Measurements from ENCODE around the gene CCNY.

The CCNY gene

DNA sequence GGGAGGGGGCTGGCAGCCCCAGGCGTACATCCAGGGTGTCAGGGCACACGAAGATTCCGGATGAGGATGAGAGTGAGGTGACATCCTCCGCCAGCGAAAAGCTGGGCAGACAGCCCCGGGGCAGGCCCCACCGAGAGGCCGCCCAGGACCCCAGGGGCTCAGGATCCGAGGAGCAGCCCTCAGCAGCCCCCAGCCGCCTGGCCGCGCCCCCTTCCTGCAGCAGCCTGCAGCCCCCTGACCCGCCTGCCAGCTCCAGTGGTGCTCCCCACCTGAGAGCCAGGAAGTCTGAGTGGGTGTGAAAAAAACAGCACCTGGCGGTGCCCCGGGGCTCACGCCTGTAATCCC, 272.0 kb downstream of the CCNY start:
- H3K4me3 ChIP-seq (ENCODE audit: low read depth, low read length), result no peak overlapping the region
- DNase-seq (ENCODE audit: low read depth, low spot score), result no peak
- ChIA-PET CTCF (interaction anchor here (0.7 to 0.8 kb wide), 2 partner anchors 44 to 1273 kb away, joined by 3 read pairs; no protein-coding TSS in a partner anchor), POLR2A (no interaction called here)
- TF ChIP-seq, protein P1, sequence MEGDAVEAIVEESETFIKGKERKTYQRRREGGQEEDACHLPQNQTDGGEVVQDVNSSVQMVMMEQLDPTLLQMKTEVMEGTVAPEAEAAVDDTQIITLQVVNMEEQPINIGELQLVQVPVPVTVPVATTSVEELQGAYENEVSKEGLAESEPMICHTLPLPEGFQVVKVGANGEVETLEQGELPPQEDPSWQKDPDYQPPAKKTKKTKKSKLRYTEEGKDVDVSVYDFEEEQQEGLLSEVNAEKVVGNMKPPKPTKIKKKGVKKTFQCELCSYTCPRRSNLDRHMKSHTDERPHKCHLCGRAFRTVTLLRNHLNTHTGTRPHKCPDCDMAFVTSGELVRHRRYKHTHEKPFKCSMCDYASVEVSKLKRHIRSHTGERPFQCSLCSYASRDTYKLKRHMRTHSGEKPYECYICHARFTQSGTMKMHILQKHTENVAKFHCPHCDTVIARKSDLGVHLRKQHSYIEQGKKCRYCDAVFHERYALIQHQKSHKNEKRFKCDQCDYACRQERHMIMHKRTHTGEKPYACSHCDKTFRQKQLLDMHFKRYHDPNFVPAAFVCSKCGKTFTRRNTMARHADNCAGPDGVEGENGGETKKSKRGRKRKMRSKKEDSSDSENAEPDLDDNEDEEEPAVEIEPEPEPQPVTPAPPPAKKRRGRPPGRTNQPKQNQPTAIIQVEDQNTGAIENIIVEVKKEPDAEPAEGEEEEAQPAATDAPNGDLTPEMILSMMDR (IDR thresholded peaks at IDR 0.05; ENCODE audit: insufficient read depth, low read length, missing control alignments), result no peak

DNA sequence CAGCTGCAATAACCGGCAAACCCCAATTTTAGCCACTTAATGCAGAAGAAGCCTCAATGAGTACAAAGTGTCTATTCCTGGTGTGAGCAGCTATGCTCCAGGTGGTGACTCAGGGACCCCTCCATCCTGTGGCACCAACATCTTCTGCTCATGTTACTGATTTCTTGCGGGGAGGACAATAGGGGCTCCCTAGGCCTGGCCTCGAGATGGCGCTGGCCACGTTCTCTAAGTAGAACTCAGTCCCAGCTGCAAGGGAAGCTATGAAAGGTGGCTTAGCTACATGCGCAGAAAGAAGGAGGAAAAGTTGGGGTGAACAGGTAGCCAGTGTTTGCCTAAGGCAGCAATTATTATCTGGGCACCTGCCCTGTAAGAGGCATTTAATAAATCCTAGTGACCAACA, 275.4 kb downstream of the CCNY start:
- no peak for DNase-seq (ENCODE audit: low read depth, low spot score)
- TF ChIP-seq, protein P1 (IDR thresholded peaks at IDR 0.05; ENCODE audit: insufficient read depth, low read length, missing control alignments), result no peak
- ChIA-PET POLR2A (no interaction called here), CTCF (interaction anchor here (0.8 to 5.1 kb wide), 7 partner anchors 23 to 1271 kb away, joined by 3 to 72 read pairs (median 24); no protein-coding TSS in a partner anchor)
- no peak overlapping the region for H3K4me3 ChIP-seq (ENCODE audit: low read depth, low read length)

- TF ChIP-seq, protein P1 (IDR thresholded peaks at IDR 0.05; ENCODE audit: insufficient read depth, low read length, missing control alignments), result no peak
- POLR2A ChIA-PET, result no interaction called here
- no peak overlapping the region for H3K4me3 ChIP-seq (ENCODE audit: low read depth, low read length)
- CTCF ChIA-PET, result interaction anchor here (0.8 to 5.1 kb wide), 13 partner anchors 11 to 1270 kb away, joined by 3 to 72 read pairs (median 7); no protein-coding TSS in a partner anchor
- no peak for DNase-seq (ENCODE audit: low read depth, low spot score)
Measured at GRCh38 chr10:35612385-35613106, 276.2 kb downstream of the CCNY start.

DNA sequence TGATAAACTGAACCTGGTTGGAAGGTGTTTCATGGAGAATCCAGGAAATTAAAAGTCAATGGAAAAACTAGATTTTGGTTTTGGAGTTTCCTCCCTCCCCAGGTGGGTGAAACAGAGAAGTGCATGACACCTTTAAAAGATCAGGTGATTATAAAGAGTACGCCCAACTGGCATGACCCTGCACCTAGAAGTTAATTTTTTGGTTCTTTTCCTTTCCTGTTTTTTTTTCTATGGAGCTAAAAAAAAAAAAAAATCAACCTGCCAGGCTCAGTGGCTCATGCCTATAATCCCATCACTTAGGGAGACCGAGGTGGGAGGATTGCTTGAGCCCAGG, 276.8 kb downstream of the CCNY start:
- ChIA-PET POLR2A (no interaction called here), CTCF (interaction anchor here (1.0 to 5.1 kb wide), 17 partner anchors 10 to 1270 kb away, joined by 3 to 72 read pairs (median 7); no protein-coding TSS in a partner anchor)
- no peak for DNase-seq (ENCODE audit: low read depth, low spot score)
- TF ChIP-seq, protein P1 (IDR thresholded peaks at IDR 0.05; ENCODE audit: insufficient read depth, low read length, missing control alignments), result no peak
- H3K4me3 ChIP-seq (ENCODE audit: low read depth, low read length), result no peak overlapping the region

- no peak overlapping the region for H3K4me3 ChIP-seq (ENCODE audit: low read depth, low read length)
- ChIA-PET CTCF (interaction anchor here (0.6 to 5.1 kb wide), 28 partner anchors 10 to 1269 kb away, joined by 3 to 72 read pairs (median 5); no protein-coding TSS in a partner anchor), POLR2A (no interaction called here)
- TF ChIP-seq, protein P1 (IDR thresholded peaks at IDR 0.05; ENCODE audit: insufficient read depth, low read length, missing control alignments), result peak; percentile 47
- DNase-seq (ENCODE audit: low read depth, low spot score), result no peak
Measured at GRCh38 chr10:35613597-35614226, 277.4 kb downstream of the CCNY start.

GRCh38 chr10:35614312-35614711, 278.0 kb downstream of the CCNY start:
- H3K4me3 ChIP-seq (ENCODE audit: low read depth, low read length), result no peak overlapping the region
- POLR2A ChIA-PET, result no interaction called here
- DNase-seq (ENCODE audit: low read depth, low spot score), result no peak
- CTCF ChIA-PET, result interaction anchor here (0.6 to 5.1 kb wide), 24 partner anchors 9 to 1268 kb away, joined by 3 to 72 read pairs (median 5); no protein-coding TSS in a partner anchor
- TF ChIP-seq, protein P1 (IDR thresholded peaks at IDR 0.05; ENCODE audit: insufficient read depth, low read length, missing control alignments), result no peak
